ENCODE measurements around the gene FOXK2. TPM values are rescaled to one million over a fixed set of nuclear protein-coding genes. Genes with fewer than 3 reads are reported as not detected.

FOXK2 gene
- total RNA-seq, 1 donor from 2014 or later, result 60.4 TPM

DNA sequence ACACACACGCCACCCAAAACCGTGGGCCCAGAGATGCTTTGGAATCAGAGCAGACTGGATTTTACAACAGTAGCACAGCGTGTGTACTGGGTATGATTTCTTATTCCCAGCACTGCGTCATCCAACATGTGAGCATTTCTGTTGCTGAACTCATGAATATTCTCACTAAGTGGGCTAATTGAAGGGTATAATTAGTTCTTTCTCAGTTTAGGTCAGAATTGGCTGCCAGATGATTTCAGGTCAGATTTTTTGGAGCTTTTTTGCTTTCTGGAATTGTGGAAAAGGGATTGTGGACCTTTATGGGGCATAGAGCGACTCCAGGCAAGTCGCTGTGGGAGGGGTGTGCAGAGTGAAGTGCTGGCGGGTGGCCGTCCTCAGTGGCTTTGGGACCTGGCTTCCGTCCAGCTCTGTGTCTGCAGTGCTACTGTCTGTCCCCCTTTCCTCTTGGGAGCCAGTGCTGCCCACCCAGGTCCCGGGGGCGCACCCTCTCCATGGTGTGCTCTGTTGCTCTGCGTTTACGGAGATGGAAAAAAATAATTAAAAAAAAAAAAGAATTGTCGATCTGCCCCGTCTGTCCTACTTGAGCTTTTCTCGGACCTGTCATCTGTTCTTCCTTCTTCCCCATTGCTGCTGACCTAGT lies 25.0 kb downstream of the FOXK2 start:
- ChIA-PET CTCF (interaction anchor here (0.8 to 1.0 kb wide), 2 partner anchors 10 to 195 kb away, joined by 3 read pairs; no protein-coding TSS in a partner anchor), POLR2A (interaction anchor here (0.7 kb wide), 1 partner anchor 40 kb away, joined by 3 read pairs; no protein-coding TSS in a partner anchor)
- Mint-ChIP-seq H3K36me3 (ENCODE audit: low read depth) (no peaks in the 10 kb centered on the region), H3K4me3 (no peak overlapping the region), H3K27me3 (no peaks in the 10 kb centered on the region), H3K4me1 (peaks cover 68% of the 10 kb centered on the region), H3K9me3 (no peaks in the 10 kb centered on the region), H3K27ac (no peak overlapping the region)
- DNase-seq, result no peak
- ATAC-seq (ENCODE audit: low read depth), result no peak
- intact Hi-C loops (cut with micrococcal nuclease), result no loop called here
- TF ChIP-seq, protein P1, sequence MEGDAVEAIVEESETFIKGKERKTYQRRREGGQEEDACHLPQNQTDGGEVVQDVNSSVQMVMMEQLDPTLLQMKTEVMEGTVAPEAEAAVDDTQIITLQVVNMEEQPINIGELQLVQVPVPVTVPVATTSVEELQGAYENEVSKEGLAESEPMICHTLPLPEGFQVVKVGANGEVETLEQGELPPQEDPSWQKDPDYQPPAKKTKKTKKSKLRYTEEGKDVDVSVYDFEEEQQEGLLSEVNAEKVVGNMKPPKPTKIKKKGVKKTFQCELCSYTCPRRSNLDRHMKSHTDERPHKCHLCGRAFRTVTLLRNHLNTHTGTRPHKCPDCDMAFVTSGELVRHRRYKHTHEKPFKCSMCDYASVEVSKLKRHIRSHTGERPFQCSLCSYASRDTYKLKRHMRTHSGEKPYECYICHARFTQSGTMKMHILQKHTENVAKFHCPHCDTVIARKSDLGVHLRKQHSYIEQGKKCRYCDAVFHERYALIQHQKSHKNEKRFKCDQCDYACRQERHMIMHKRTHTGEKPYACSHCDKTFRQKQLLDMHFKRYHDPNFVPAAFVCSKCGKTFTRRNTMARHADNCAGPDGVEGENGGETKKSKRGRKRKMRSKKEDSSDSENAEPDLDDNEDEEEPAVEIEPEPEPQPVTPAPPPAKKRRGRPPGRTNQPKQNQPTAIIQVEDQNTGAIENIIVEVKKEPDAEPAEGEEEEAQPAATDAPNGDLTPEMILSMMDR (IDR thresholded peaks at IDR 0.05), result no peak

DNA sequence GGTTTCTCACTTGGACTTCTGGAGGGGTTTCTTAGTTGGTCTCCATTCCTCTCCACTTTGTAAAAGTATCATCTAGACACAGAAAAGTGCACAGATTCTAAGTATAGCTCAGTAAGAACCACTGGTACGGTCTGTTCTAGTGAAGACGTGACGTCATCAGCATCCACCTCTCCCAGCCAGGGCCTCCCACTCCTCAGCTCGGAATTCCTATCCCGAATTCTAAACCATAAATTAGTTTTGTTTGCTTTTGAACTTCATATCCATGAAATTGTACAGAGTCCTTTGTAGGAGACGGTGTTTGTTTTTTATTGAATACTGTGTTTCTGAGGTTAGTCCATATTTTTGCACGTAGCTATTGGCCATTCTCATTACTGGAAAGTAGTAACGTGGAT lies 25.5 kb downstream of the FOXK2 start:
- Mint-ChIP-seq H3K4me3 (no peak overlapping the region), H3K27me3 (no peaks in the 10 kb centered on the region), H3K36me3 (ENCODE audit: low read depth) (no peaks in the 10 kb centered on the region), H3K27ac (no peak overlapping the region), H3K4me1 (peaks cover 65% of the 10 kb centered on the region), H3K9me3 (no peaks in the 10 kb centered on the region)
- no peak for ATAC-seq (ENCODE audit: low read depth)
- ChIA-PET CTCF (interaction anchor here (0.8 to 1.0 kb wide), 2 partner anchors 10 to 195 kb away, joined by 3 read pairs; no protein-coding TSS in a partner anchor), POLR2A (interaction anchor here (0.7 to 0.8 kb wide), 2 partner anchors 40 to 720 kb away, joined by 3 to 6 read pairs; no protein-coding TSS in a partner anchor)
- TF ChIP-seq, protein P1 (IDR thresholded peaks at IDR 0.05), result no peak
- DNase-seq, result no peak
- intact Hi-C loops (cut with micrococcal nuclease), result no loop called here

DNA sequence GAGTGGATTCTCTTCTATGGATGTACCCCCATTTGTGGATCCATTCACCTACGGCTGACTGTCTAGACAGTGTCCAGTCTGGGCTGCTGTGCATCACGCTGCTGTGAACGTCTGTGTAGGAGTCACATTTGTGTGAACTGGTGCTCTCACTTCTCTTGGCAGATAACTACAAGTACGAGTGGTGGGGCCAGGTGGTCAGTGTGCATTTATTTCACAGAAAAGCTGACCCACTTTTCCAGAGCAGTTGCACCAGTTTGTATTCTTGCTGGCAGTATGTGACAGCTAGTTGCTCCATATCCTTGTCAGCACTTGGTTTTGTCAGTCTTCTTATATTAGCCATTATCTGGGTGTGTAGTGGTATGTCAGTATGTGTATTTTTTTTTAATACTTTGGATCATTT lies 28.4 kb downstream of the FOXK2 start:
- TF ChIP-seq, protein P1 (IDR thresholded peaks at IDR 0.05), result no peak
- ATAC-seq (ENCODE audit: low read depth) (no peak), DNase-seq (no peak)
- H3K9me3 Mint-ChIP-seq, result no peaks in the 10 kb centered on the region
- H3K27me3 Mint-ChIP-seq, result no peaks in the 10 kb centered on the region
- H3K4me3 Mint-ChIP-seq, result no peak overlapping the region
- H3K36me3 Mint-ChIP-seq (ENCODE audit: low read depth), result no peaks in the 10 kb centered on the region
- H3K27ac Mint-ChIP-seq, result no peak overlapping the region
- intact Hi-C loops (cut with micrococcal nuclease), result no loop called here
- CTCF ChIA-PET, result no interaction called here
- peaks cover 63% of the 10 kb centered on the region for H3K4me1 Mint-ChIP-seq
- POLR2A ChIA-PET, result interaction anchor here (1.0 kb wide), 1 partner anchor 11 kb away, joined by 3 read pairs; no protein-coding TSS in a partner anchor

DNA sequence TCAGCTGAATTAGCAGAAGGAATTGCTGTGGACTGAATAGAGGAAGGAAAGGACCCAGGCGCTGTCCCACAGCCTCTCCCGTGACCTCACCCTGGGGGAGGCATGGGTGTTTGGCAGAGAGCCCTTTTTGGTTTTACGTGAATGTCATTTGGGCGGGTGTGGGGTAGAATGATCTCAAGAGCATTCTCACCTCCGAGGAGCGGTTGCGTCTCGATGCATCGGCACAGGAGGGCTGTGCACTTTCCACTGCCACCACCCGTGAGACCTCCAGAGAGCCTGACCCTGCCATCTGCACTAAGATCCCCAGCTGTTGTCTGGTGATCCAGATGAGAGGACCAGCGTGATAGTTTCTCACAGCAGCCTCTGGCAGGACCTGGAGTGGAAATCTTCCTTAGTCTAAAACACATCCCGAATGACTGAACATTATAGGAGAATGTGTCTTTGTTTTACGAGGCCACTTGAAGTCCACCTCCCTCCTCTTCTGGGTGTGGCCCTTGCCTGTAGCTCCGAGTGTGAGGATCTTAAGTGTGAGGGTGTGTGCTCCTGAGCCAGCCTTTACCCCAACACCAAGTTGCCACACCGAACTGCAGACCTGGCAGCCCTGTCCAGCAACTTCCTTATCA lies 29.3 kb downstream of the FOXK2 start:
- Mint-ChIP-seq H3K36me3 (ENCODE audit: low read depth) (no peaks in the 10 kb centered on the region), H3K27me3 (no peaks in the 10 kb centered on the region), H3K27ac (no peak overlapping the region), H3K9me3 (no peaks in the 10 kb centered on the region), H3K4me1 (peaks cover 59% of the 10 kb centered on the region), H3K4me3 (no peak overlapping the region)
- TF ChIP-seq, protein P1 (IDR thresholded peaks at IDR 0.05), result no peak
- ATAC-seq (ENCODE audit: low read depth) (no peak), DNase-seq (no peak)
- POLR2A ChIA-PET, result no interaction called here
- intact Hi-C loops (cut with micrococcal nuclease), result no loop called here
- CTCF ChIA-PET, result no interaction called here

DNA sequence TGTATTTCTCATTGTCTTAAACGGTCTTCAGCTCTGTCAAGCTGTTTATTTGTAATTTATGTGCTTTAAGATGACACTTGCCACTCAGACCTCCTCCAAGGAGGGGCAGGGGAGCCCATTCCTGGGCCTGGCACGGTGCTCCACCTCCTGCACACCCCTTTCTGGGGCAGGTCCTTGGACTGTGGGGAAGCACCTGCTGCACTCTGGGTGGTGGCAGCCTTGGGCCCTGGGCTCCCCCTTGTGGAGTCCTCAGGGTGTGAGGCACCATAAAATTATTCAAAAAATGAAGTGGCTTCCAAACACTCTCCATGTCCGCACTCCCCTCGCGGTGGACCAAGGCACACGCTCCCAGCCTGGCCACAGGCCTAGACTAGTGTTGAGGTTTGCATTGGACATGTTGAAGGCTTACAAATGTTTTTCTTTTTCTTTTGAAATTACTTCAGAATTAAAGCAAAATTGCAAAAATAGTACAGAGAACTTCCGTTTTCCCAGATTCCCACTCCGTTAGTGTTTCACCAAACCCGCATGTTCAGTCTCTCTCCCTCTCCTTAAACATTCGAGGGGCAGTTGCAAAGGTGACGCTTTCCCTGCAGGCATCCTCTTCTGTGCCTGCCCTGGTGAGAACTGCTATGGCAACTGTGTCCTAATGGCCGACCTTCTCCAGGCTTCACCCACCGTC lies 32.4 kb downstream of the FOXK2 start:
- DNase-seq, result peak; percentile 71
- Mint-ChIP-seq H3K27ac (no peak overlapping the region), H3K4me1 (peaks cover 49% of the 10 kb centered on the region), H3K27me3 (no peaks in the 10 kb centered on the region), H3K9me3 (no peaks in the 10 kb centered on the region), H3K4me3 (no peak overlapping the region), H3K36me3 (ENCODE audit: low read depth) (no peaks in the 10 kb centered on the region)
- TF ChIP-seq, protein P1 (IDR thresholded peaks at IDR 0.05), result no peak
- intact Hi-C loops (cut with micrococcal nuclease), result loop anchor here (1.0 to 10.0 kb wide), 6 partner anchors 35 to 317 kb away; partner anchors contain the start of genes FOXK2 and NARF
- POLR2A ChIA-PET, result no interaction called here
- CTCF ChIA-PET, result interaction anchor here (0.7 to 1.8 kb wide), 10 partner anchors 18 to 350 kb away, joined by 3 to 7 read pairs (median 3); no protein-coding TSS in a partner anchor
- ATAC-seq (ENCODE audit: low read depth), result peak; percentile 99

All from activated B cell treated with CpG ODN at 0.5 μM for 24 hours (primary cell).